Left ventricle myocardium inferior (tissue), 1 donor: ENCODE results near the gene ZNF664. TPM values are rescaled to one million over a fixed set of nuclear protein-coding genes. Genes with fewer than 3 reads are reported as not detected.

Experiments used
- DNase-seq: peaks from one replicate; pipeline ENCODE4 v3.0.0-alpha.2; 2020
- H3K27ac ChIP-seq: fragments of 200-600 bp; replicated peaks from 2 replicates; pipeline ENCODE4 v1.8.0; 2021
- H3K27me3 ChIP-seq: fragments of 200-600 bp; 2 replicates; pipeline ENCODE4 v1.8.0; 2021; ENCODE audit warnings: low read depth
- H3K36me3 ChIP-seq: fragments of 200-600 bp; 2 replicates; pipeline ENCODE4 v1.8.0; 2021
- H3K4me1 ChIP-seq: fragments of 200-600 bp; 2 replicates; pipeline ENCODE4 v1.8.0; 2021
- H3K4me3 ChIP-seq: fragments of 200-600 bp; 2 replicates; pipeline ENCODE4 v1.8.0; 2021; ENCODE audit warnings: mild to moderate bottlenecking, moderate library complexity
- H3K9me3 ChIP-seq: fragments of 200-600 bp; replicated peaks from 2 replicates; pipeline ENCODE4 v1.8.0; 2021
- CTCF ChIP-seq: fragments of 200-600 bp; IDR thresholded peaks from 2 replicates; pipeline ENCODE4 v1.8.0; 2021; ENCODE audit warnings: antibody characterized with exemption, mild to moderate bottlenecking, borderline replicate concordance
- intact Hi-C: fragments of 100-400 bp; cut with micrococcal nuclease; formaldehyde crosslinking; loops from one replicate; pipeline ENCODE4 v1.11.0; 2022
- total RNA-seq: library from RNA; stranded (reverse); fragmentation: NEBNext Ultra II Directional; extraction: Animal tissue kit (Norgen Biotek cat#: 25700); gene quantifications from one replicate; pipeline ENCODE4 v1.2.1, GENCODE V29; 2021
- donor health status: DM: no; HTN: yes; CAD: no; lungs with severe emphysema.

Gene ZNF664
- total RNA-seq, 1 donor from 2014 or later: 80.7 TPM

GRCh38 chr12:124046456-124046740 lies 73.4 kb downstream of the ZNF664 start:
- no peak overlapping the region for H3K27ac ChIP-seq
- intact Hi-C loops: no loop called here
- H3K9me3 ChIP-seq: peaks cover 29% of the 10 kb centered on the region
- H3K4me1 ChIP-seq: peaks cover 11% of the 10 kb centered on the region
- H3K36me3 ChIP-seq: no peaks in the 10 kb centered on the region
- no peak for TF ChIP-seq CTCF
- no peak for DNase-seq
- H3K27me3 ChIP-seq: no peaks in the 10 kb centered on the region
- no peak overlapping the region for H3K4me3 ChIP-seq

- Histone ChIP-seq H3K27me3 (no peaks in the 10 kb centered on the region), H3K27ac (no peak overlapping the region), H3K9me3 (peaks cover 29% of the 10 kb centered on the region), H3K4me1 (peaks cover 11% of the 10 kb centered on the region), H3K36me3 (no peaks in the 10 kb centered on the region), H3K4me3 (no peak overlapping the region)
- intact Hi-C loops: no loop called here
- no peak for DNase-seq
- no peak for TF ChIP-seq CTCF
Measured at GRCh38 chr12:124047045-124047566, 74.1 kb downstream of the ZNF664 start.

GRCh38 chr12:124049451-124050094 lies 76.6 kb downstream of the ZNF664 start:
- Histone ChIP-seq H3K36me3 (no peaks in the 10 kb centered on the region), H3K4me3 (no peak overlapping the region), H3K27ac (no peak overlapping the region), H3K27me3 (no peaks in the 10 kb centered on the region), H3K9me3 (peaks cover 29% of the 10 kb centered on the region), H3K4me1 (peaks cover 17% of the 10 kb centered on the region)
- DNase-seq: no peak
- no peak for TF ChIP-seq CTCF
- intact Hi-C loops: no loop called here

- peaks cover 3% of the 10 kb centered on the region for H3K9me3 ChIP-seq
- no peak overlapping the region for H3K4me3 ChIP-seq
- H3K4me1 ChIP-seq: peaks cover 16% of the 10 kb centered on the region
- DNase-seq: peak; percentile 41
- no peaks in the 10 kb centered on the region for H3K27me3 ChIP-seq
- no peak overlapping the region for H3K27ac ChIP-seq
- peak; percentile 81 for TF ChIP-seq CTCF
- no peaks in the 10 kb centered on the region for H3K36me3 ChIP-seq
- intact Hi-C loops: no loop called here
Measured at GRCh38 chr12:124053851-124054250, 80.8 kb downstream of the ZNF664 start.

GRCh38 chr12:124055066-124055465 lies 82.1 kb downstream of the ZNF664 start:
- Histone ChIP-seq H3K9me3 (peaks cover 4% of the 10 kb centered on the region), H3K27ac (no peak overlapping the region), H3K4me3 (no peak overlapping the region), H3K4me1 (peaks cover 6% of the 10 kb centered on the region), H3K27me3 (no peaks in the 10 kb centered on the region), H3K36me3 (no peaks in the 10 kb centered on the region)
- TF ChIP-seq CTCF: no peak
- intact Hi-C loops: loop anchor here (5.0 kb wide), 1 partner anchor 267 kb away; no protein-coding TSS in a partner anchor
- no peak for DNase-seq
